WI38 (cell line): ENCODE measurements around the gene FBXO24.
"Not testable (repeated sequence)": the region's sequence is repeated elsewhere in the genome, so short reads cannot be mapped to it uniquely, and the experiment has no call there.

Experiments
- H3K4me3 ChIP-seq: 2 replicates; pipeline ENCODE4 v1.5.1; 2011; ENCODE audit warnings: low read depth, mild to moderate bottlenecking, control low read depth, low read length
- CTCF ChIP-seq: IDR thresholded peaks from 2 replicates; pipeline ENCODE4 v1.5.1; 2012; ENCODE audit warnings: low read depth, mild to moderate bottlenecking, control low read depth, low read length

Gene FBXO24

GRCh38 chr7:100586266-100587025 is at the start of gene FBXO24:
FBXO24 (plus strand) TSS chr7:100586328; CDS start chr7:100586626, 298 bp downstream.
- H3K4me3 ChIP-seq, result peak within 1 kb of the TSS; percentile 68
- no peak for TF ChIP-seq CTCF

GRCh38 chr7:100536695-100537094 is 49.4 kb upstream of the FBXO24 start:
- not testable (repeated sequence) for H3K4me3 ChIP-seq

- peak overlapping the region; percentile 52 for H3K4me3 ChIP-seq
These were observed 47.8 kb upstream of the FBXO24 start for GRCh38 chr7:100538348-100538653.

GRCh38 chr7:100538654-100539435 is 47.3 kb upstream of the FBXO24 start, which contains the start of gene AGFG2:
AGFG2 (plus strand) TSS chr7:100539203; CDS start chr7:100539347, 144 bp downstream.
- TF ChIP-seq CTCF, result no peak
- peak within 1 kb of the TSS; percentile 76 for H3K4me3 ChIP-seq

More at GRCh38 chr7:100538348-100538653, 47.8 kb upstream of the FBXO24 start:
- TF ChIP-seq CTCF, result no peak

DNA sequence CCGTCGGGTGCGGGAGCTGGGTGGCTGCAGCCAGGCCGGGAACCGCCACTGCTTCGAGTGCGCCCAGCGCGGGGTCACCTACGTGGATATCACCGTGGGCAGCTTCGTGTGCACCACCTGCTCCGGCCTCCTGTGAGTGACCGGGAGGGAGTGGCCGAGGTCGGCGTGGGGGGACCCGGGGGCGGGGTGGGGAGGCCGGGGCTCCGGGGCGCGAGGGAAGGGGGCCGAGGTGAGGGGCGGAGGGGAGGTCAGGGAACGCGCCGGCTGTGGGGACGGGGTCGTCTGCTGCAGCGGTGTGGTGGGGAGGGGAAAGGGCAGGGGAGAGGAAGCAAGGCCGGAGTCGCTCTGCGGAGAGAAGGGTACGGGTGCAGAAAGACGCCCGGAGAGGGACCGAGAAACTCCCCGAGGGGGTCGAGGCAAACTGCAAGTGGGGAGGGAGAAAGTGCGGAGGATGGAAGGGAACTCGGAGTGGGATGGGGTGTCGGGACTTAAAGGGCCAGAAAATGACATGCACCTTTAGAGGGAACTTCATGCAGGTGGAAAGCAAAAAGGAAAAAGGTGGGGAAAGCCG is 46.6 kb upstream of the FBXO24 start:
- no peak for TF ChIP-seq CTCF
- H3K4me3 ChIP-seq, result peak overlapping the region; percentile 76

DNA sequence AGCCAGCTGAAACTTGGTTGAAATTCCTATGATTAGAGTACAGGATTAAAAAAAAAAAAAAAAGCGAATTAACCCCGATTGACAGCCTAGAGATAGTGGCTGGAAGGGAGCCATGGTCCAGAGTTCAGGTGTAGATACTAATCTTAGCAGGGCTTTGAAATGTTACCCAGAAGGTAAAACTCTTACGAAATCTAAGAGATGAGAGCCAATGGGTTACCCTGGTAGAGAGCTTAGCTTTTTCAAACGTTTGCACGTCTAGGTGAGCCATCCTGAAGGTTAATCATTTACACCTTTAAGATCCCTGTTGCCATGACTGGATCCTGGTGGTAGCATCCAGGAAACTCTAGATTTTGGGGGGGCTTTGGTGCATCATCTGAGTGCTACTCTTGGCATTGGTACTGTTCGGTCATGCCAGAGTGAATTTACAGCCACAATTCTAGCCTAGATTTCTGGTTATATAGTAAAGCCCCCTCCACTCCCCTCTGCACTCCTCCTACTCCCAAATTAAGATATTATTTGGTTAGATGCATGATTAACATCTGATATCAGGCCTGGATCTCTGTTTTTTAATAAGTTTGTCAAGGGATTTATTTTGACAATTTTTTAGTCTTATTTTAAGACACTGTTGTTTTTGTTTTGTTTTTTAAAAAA is 45.9 kb upstream of the FBXO24 start:
- H3K4me3 ChIP-seq, result peak overlapping the region; percentile 76
- no peak for TF ChIP-seq CTCF

DNA sequence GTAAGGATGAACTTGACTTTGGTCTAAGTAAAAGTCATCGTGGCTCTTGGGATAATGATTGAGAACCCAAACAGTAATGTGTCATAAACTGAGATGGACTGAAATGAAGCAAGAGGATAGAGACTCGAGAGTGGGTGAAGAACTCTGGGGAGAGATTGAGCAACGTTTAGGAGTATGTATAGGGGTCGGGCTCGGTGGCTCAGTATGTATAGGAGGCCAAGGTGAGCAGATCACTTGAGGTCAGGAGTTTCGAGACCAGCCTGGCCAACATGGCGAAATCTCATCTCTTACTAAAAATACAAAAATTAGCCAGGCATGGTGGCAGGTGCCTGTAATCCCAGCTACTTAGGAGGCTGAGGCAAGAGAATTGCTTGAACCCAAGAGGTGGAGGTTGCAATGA is 44.8 kb upstream of the FBXO24 start:
- not testable (repeated sequence) for H3K4me3 ChIP-seq

GRCh38 chr7:100543586-100543985 is 42.5 kb upstream of the FBXO24 start:
- H3K4me3 ChIP-seq, result no peak overlapping the region
- no peak for TF ChIP-seq CTCF
